Measurements from ENCODE around the gene KDELR1. TPM values are rescaled to one million over a fixed set of nuclear protein-coding genes. Genes with fewer than 3 reads are reported as not detected.
A peak's percentile ranks its signal among the peaks of the same experiment; 100 is the strongest.

The KDELR1 gene
- polyA plus RNA-seq, 1 experiment = 168 TPM

GRCh38 chr19:48370955-48371354 is 20.4 kb downstream of the KDELR1 start:
- no peak for TF ChIP-seq CTCF (IDR thresholded peaks at IDR 0.05; ENCODE audit: low read depth, low read length)
- Histone ChIP-seq H3K27ac (ENCODE audit: low read depth, low read length) (no peak overlapping the region), H3K27me3 (ENCODE audit: control insufficient read depth, insufficient read depth, low read length) (no peaks in the 10 kb centered on the region), H3K4me3 (ENCODE audit: low read depth, low read length) (no peak overlapping the region), H3K9me3 (ENCODE audit: control insufficient read depth, insufficient read depth, low read length) (no peaks in the 10 kb centered on the region)
- ChIA-PET CTCF (interaction anchor here (0.6 to 0.8 kb wide), 2 partner anchors 20 to 214 kb away, joined by 3 read pairs; no protein-coding TSS in a partner anchor), POLR2A (interaction anchor here (0.6 kb wide), 1 partner anchor 11 kb away, joined by 4 read pairs; no protein-coding TSS in a partner anchor)
- no peak for DNase-seq (ENCODE audit: low read depth, low spot score)

GRCh38 chr19:48368936-48369335 is 22.4 kb downstream of the KDELR1 start:
- no peaks in the 10 kb centered on the region for H3K9me3 ChIP-seq (ENCODE audit: control insufficient read depth, insufficient read depth, low read length)
- H3K27ac ChIP-seq (ENCODE audit: low read depth, low read length) = no peak overlapping the region
- ChIA-PET CTCF (interaction anchor here (0.9 kb wide), 1 partner anchor 22 kb away, joined by 3 read pairs; the partner anchor contains the start of gene KDELR1), POLR2A (no interaction called here)
- no peak overlapping the region for H3K4me3 ChIP-seq (ENCODE audit: low read depth, low read length)
- no peak for DNase-seq (ENCODE audit: low read depth, low spot score)
- no peaks in the 10 kb centered on the region for H3K27me3 ChIP-seq (ENCODE audit: control insufficient read depth, insufficient read depth, low read length)
- no peak for TF ChIP-seq CTCF (IDR thresholded peaks at IDR 0.05; ENCODE audit: low read depth, low read length)

GRCh38 chr19:48367855-48368254 is 23.5 kb downstream of the KDELR1 start:
- TF ChIP-seq CTCF (IDR thresholded peaks at IDR 0.05; ENCODE audit: low read depth, low read length) = no peak
- POLR2A ChIA-PET = no interaction called here
- no peak for DNase-seq (ENCODE audit: low read depth, low spot score)
- CTCF ChIA-PET = no interaction called here
- Histone ChIP-seq H3K27me3 (ENCODE audit: control insufficient read depth, insufficient read depth, low read length) (no peaks in the 10 kb centered on the region), H3K4me3 (ENCODE audit: low read depth, low read length) (no peak overlapping the region), H3K9me3 (ENCODE audit: control insufficient read depth, insufficient read depth, low read length) (no peaks in the 10 kb centered on the region), H3K27ac (ENCODE audit: low read depth, low read length) (no peak overlapping the region)

- ChIA-PET CTCF (interaction anchor here (0.9 to 1.0 kb wide), 2 partner anchors 15 to 74 kb away, joined by 3 read pairs; no protein-coding TSS in a partner anchor), POLR2A (no interaction called here)
- Histone ChIP-seq H3K9me3 (ENCODE audit: control insufficient read depth, insufficient read depth, low read length) (no peaks in the 10 kb centered on the region), H3K27me3 (ENCODE audit: control insufficient read depth, insufficient read depth, low read length) (no peaks in the 10 kb centered on the region), H3K27ac (ENCODE audit: low read depth, low read length) (no peak overlapping the region), H3K4me3 (ENCODE audit: low read depth, low read length) (no peak overlapping the region)
- no peak for TF ChIP-seq CTCF (IDR thresholded peaks at IDR 0.05; ENCODE audit: low read depth, low read length)
- no peak for DNase-seq (ENCODE audit: low read depth, low spot score)
Observed at GRCh38 chr19:48365602-48366001, 25.7 kb downstream of the KDELR1 start.

- TF ChIP-seq CTCF (IDR thresholded peaks at IDR 0.05; ENCODE audit: low read depth, low read length) = no peak
- ChIA-PET CTCF (interaction anchor here (0.9 to 2.9 kb wide), 5 partner anchors 14 to 73 kb away, joined by 3 to 22 read pairs (median 3); partner anchors contain the start of gene KDELR1), POLR2A (interaction anchor here (0.6 to 2.2 kb wide), 5 partner anchors 26 to 128 kb away, joined by 3 to 24 read pairs (median 4); partner anchors contain the start of genes GRIN2D and KDELR1)
- Histone ChIP-seq H3K4me3 (ENCODE audit: low read depth, low read length) (peak overlapping the region; percentile 72), H3K9me3 (ENCODE audit: control insufficient read depth, insufficient read depth, low read length) (no peaks in the 10 kb centered on the region), H3K27ac (ENCODE audit: low read depth, low read length) (peak overlapping the region; percentile 31), H3K27me3 (ENCODE audit: control insufficient read depth, insufficient read depth, low read length) (no peaks in the 10 kb centered on the region)
- no peak for DNase-seq (ENCODE audit: low read depth, low spot score)
Observed at GRCh38 chr19:48364598-48365348, 26.6 kb downstream of the KDELR1 start.
